Liver (tissue), 9 donors: Measurements from ENCODE around the gene SPO11. TPM values are rescaled to one million over a fixed set of nuclear protein-coding genes. Genes with fewer than 3 reads are reported as not detected.

Experiments used
- DNase-seq: peaks from one replicate; pipeline ENCODE4 v3.0.0-alpha.2; 2017; ENCODE audit warnings: low spot score
- H3K27ac ChIP-seq, 2 donors: one replicate each; pipeline ENCODE4 v1.7.0; 2013; ENCODE audit warnings: inconsistent platforms in 2 of 2, low read length in 2 of 2, control low read depth in 1 of 2, low read depth in 1 of 2, mild to moderate bottlenecking in 1 of 2
- H3K27me3 ChIP-seq, 4 donors: one replicate each; pipeline versions ENCODE4 v1.6.1 to v1.7.0; 2013; ENCODE audit warnings: low read length in 3 of 4, inconsistent platforms in 1 of 4, mild to moderate bottlenecking in 1 of 4, moderate library complexity in 1 of 4; ENCODE audit not compliant: control insufficient read depth in 4 of 4, insufficient read depth in 4 of 4
- H3K36me3 ChIP-seq, 4 donors: one replicate each; pipeline versions ENCODE4 v1.6.1 to v1.7.0; 2013; ENCODE audit warnings: low read length in 3 of 4, mild to moderate bottlenecking in 3 of 4, low read depth in 1 of 4, moderate library complexity in 1 of 4; ENCODE audit not compliant: control insufficient read depth in 4 of 4, insufficient read depth in 3 of 4
- H3K4me1 ChIP-seq, 4 donors: one replicate each; pipeline versions ENCODE4 v1.6.1 to v1.7.0; 2013; ENCODE audit warnings: low read length in 3 of 4, mild to moderate bottlenecking in 3 of 4, moderate library complexity in 1 of 4; ENCODE audit not compliant: control insufficient read depth in 4 of 4, insufficient read depth in 4 of 4
- H3K4me3 ChIP-seq, 3 donors: one replicate each; pipeline versions ENCODE4 v1.6.1 to v1.7.0; 2013; ENCODE audit warnings: low read length in 3 of 3, control low read depth in 1 of 3, low read depth in 1 of 3, mild to moderate bottlenecking in 1 of 3
- H3K9ac ChIP-seq, 2 donors: one replicate each; pipeline ENCODE4 v1.7.0; 2013; ENCODE audit warnings: low read length in 2 of 2, mild to moderate bottlenecking in 2 of 2, moderate library complexity in 2 of 2, control low read depth in 1 of 2, low read depth in 1 of 2
- H3K9me3 ChIP-seq, 4 donors: one replicate each; pipeline versions ENCODE4 v1.6.1 to v1.7.0; 2013; ENCODE audit warnings: low read length in 3 of 4; ENCODE audit not compliant: control insufficient read depth in 4 of 4
- ATF3 ChIP-seq: IDR thresholded peaks from 2 replicates; pipeline ENCODE4 v1.6.1; 2016; ENCODE audit warnings: antibody characterized with exemption
- CTCF ChIP-seq: fragments of 150-350 bp; IDR thresholded peaks from 2 replicates; pipeline ENCODE4 v1.5.1; 2017; ENCODE audit warnings: improper control_type of control experiment, low read depth, low read length; ENCODE audit not compliant: missing input control
- EGR1 ChIP-seq, 2 donors: IDR thresholded peaks; 2 replicates each; pipeline ENCODE4 v1.6.1; 2016 to 2018; ENCODE audit warnings: antibody characterized with exemption in 2 of 2, low read depth in 2 of 2
- FOXA2 ChIP-seq: IDR thresholded peaks from 2 replicates; pipeline ENCODE4 v1.6.1; 2016; ENCODE audit warnings: antibody characterized with exemption
- HNF4G ChIP-seq: IDR thresholded peaks from 2 replicates; pipeline ENCODE4 v1.6.1; 2016; ENCODE audit warnings: antibody characterized with exemption
- MAX ChIP-seq: IDR thresholded peaks from 2 replicates; pipeline ENCODE4 v1.6.1; 2016; ENCODE audit warnings: antibody characterized with exemption
- NR2F2 ChIP-seq: IDR thresholded peaks from 2 replicates; pipeline ENCODE4 v1.6.1; 2016; ENCODE audit warnings: antibody characterized with exemption
- RAD21 ChIP-seq, 2 donors: IDR thresholded peaks; 2 replicates each; pipeline ENCODE4 v1.6.1; 2016; ENCODE audit warnings: antibody characterized with exemption in 2 of 2, mild to moderate bottlenecking in 2 of 2
- REST ChIP-seq: IDR thresholded peaks from 2 replicates; pipeline ENCODE4 v1.6.1; 2016; ENCODE audit warnings: antibody characterized with exemption, mild to moderate bottlenecking
- SP1 ChIP-seq: IDR thresholded peaks from 2 replicates; pipeline ENCODE4 v1.6.1; 2018; ENCODE audit warnings: antibody characterized with exemption, mild to moderate bottlenecking
- TAF1 ChIP-seq: conservative IDR thresholded peaks from 2 replicates; pipeline ENCODE4 v1.6.1; 2016; ENCODE audit warnings: antibody characterized with exemption, mild to moderate bottlenecking
- ZBTB33 ChIP-seq: IDR thresholded peaks from 2 replicates; pipeline ENCODE4 v1.6.1; 2016; ENCODE audit warnings: antibody characterized with exemption
- WGBS: extraction: QIAGEN DNeasy Blood & Tissue Kit; methylation state at CpG from one replicate; pipeline ENCODE4 v1.1.7; 2013; 5-methylcytosine and 5-hydroxymethylcytosine counted together
- polyA plus RNA-seq, 2 donors: library from polyadenylated mRNA; stranded (reverse) in 1 of 2; unstranded in 1 of 2; fragments of 200-250 nt in 1 of 2; fragments of >200 nt in 1 of 2; fragmentation: Nextera tagmentation in 1 of 2; extraction: Ambion mirVana in 1 of 2; gene quantifications; one replicate each; pipeline versions ENCODE4 v1.2.1 to v1.2.3, GENCODE V29; 2013 to 2015
- total RNA-seq, 2 donors: library from RNA; depleted of rRNA; stranded (reverse); fragments of >200 nt; gene quantifications; one replicate each; pipeline ENCODE4 v1.2.3, GENCODE V29; 2014
- donor health status: healthy.
- donor health status: healthy.
- donor health status: healthy.
- donor health status: healthy.
- donor health status: healthy.

Gene SPO11
- total and polyA plus RNA-seq, 4 donors, result not detected

GRCh38 chr20:57387463-57387862 is 57.9 kb downstream of the SPO11 start:
- 95% methylated on average over 8 of the region's 8 CpGs for WGBS
- no peaks in the 10 kb centered on the region for H3K9me3 ChIP-seq
- no peak overlapping the region for H3K4me3 ChIP-seq
- H3K36me3 ChIP-seq, result no peaks in the 10 kb centered on the region
- H3K27me3 ChIP-seq, result no peaks in the 10 kb centered on the region
- peaks cover 5 to 21% (median 14%) of the 10 kb centered on the region in 4 donors for H3K4me1 ChIP-seq
- TF ChIP-seq TAF1 (no peak), SP1 (no peak), CTCF (no peak), REST (no peak), ATF3 (no peak), ZBTB33 (no peak), MAX (no peak), FOXA2 (no peak)
- no peak overlapping the region for H3K9ac ChIP-seq
- H3K27ac ChIP-seq, result no peak overlapping the region
- no peak for DNase-seq

GRCh38 chr20:57387945-57388371 is 58.4 kb downstream of the SPO11 start:
- 79% methylated on average over 7 of the region's 7 CpGs for WGBS
- Histone ChIP-seq H3K36me3 (no peaks in the 10 kb centered on the region), H3K4me1 (peaks cover 5 to 23% (median 16%) of the 10 kb centered on the region in 4 donors), H3K27me3 (no peaks in the 10 kb centered on the region), H3K27ac (no peak overlapping the region), H3K4me3 (no peak overlapping the region), H3K9ac (no peak overlapping the region), H3K9me3 (no peaks in the 10 kb centered on the region)
- DNase-seq, result no peak
- no peak for TF ChIP-seq CTCF
- no peak for TF ChIP-seq ZBTB33
- TF ChIP-seq HNF4G, result no peak
- TF ChIP-seq SP1, result no peak
- no peak for TF ChIP-seq ATF3
- no peak for TF ChIP-seq RAD21 (IDR thresholded peaks at IDR 0.05)
- no peak for TF ChIP-seq EGR1 (IDR thresholded peaks at IDR 0.05; ENCODE audit: low read depth in 2 of 2)
- no peak for TF ChIP-seq NR2F2
